ENCODE data around the gene SYT1.

SYT1 gene

GRCh38 chr12:79164890-79165289, 300.3 kb downstream of the SYT1 start:
- H3K4me3 ChIP-seq (ENCODE audit: low read depth, low read length): no peak overlapping the region
- no peak for TF ChIP-seq CTCF (IDR thresholded peaks at IDR 0.05; ENCODE audit: low read depth, low read length)

GRCh38 chr12:79168687-79169086, 304.1 kb downstream of the SYT1 start:
- H3K4me3 ChIP-seq (ENCODE audit: low read depth, low read length): no peak overlapping the region
- TF ChIP-seq CTCF (IDR thresholded peaks at IDR 0.05; ENCODE audit: low read depth, low read length): no peak

DNA sequence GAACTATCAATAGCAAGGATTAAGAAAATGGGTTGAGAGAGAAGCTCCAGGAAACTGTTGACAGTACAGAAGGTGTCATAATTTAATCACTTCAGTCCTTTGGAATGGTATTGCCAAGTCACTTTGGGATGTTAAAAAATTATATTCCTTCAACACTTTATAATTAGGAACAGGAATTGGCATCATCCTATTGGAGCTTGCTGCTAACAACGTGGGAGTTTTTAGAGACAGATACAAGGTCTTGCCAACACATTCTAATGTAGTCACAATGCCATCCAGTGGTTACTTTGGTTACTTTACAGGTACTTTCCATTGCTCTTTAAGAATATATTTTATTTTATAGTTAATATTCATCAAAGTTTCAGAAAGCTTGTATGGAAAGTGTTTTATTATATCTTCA, 310.1 kb downstream of the SYT1 start:
- no peak overlapping the region for H3K4me3 ChIP-seq (ENCODE audit: low read depth, low read length)
- TF ChIP-seq CTCF (IDR thresholded peaks at IDR 0.05; ENCODE audit: low read depth, low read length): no peak

GRCh38 chr12:79183003-79183402, 318.4 kb downstream of the SYT1 start:
- no peak overlapping the region for H3K4me3 ChIP-seq (ENCODE audit: low read depth, low read length)
- no peak for TF ChIP-seq CTCF (IDR thresholded peaks at IDR 0.05; ENCODE audit: low read depth, low read length)

DNA sequence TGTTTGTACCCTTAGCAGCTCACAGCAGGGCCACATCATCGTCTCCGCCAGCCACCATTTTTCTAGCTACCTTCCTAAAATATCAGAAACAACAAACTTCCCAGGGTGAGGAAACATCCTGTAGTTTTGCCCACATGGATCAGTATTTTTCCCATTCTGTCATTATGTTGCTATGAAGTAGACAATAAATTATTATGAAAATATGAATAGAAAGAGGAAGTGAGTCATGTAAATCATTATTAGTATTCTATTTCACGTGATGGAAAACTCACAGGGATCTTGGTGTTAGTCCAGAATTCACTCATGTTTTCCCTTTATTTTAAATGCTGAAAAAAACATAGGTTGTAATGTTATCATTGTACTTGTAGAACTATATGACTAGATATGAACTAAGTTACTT, 319.4 kb downstream of the SYT1 start:
- H3K4me3 ChIP-seq (ENCODE audit: low read depth, low read length): no peak overlapping the region
- TF ChIP-seq CTCF (IDR thresholded peaks at IDR 0.05; ENCODE audit: low read depth, low read length): no peak

DNA sequence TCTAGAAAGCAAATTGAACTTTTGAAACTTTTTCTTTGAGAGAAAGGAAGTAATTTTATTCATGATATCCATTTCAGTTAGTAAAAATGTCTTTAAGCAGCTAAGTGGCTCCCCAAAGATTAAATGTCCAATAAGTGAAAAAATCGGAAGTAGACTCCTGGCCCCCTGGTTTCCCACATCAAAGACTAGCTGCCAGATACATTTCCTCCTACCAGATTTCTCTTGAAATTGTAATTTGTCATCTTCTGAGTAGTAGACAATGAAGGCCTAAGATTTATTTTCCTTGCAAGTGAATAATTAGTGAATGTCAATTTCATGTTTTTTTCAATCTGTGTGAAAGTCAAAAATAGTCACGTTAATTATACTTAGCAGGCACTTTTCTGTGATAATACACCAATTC, 321.9 kb downstream of the SYT1 start:
- TF ChIP-seq CTCF (IDR thresholded peaks at IDR 0.05; ENCODE audit: low read depth, low read length): no peak
- no peak overlapping the region for H3K4me3 ChIP-seq (ENCODE audit: low read depth, low read length)

GRCh38 chr12:79187032-79187431, 322.5 kb downstream of the SYT1 start:
- no peak for TF ChIP-seq CTCF (IDR thresholded peaks at IDR 0.05; ENCODE audit: low read depth, low read length)
- no peak overlapping the region for H3K4me3 ChIP-seq (ENCODE audit: low read depth, low read length)

All from WI38 (cell line).